ENCODE measurements around the gene EMILIN1. TPM values are rescaled to one million over a fixed set of nuclear protein-coding genes. Genes with fewer than 3 reads are reported as not detected.

Gene EMILIN1
- total RNA-seq, 4 donors from 2014 or later: 7.9 to 32.2 (median 13.3) TPM

- Histone ChIP-seq H3K27me3 (no peaks in the 10 kb centered on the region), H3K36me3 (peaks cover 0 to 1% (median 0%) of the 10 kb centered on the region in 3 donors), H3K4me3 (no peak overlapping the region), H3K9me3 (no peaks in the 10 kb centered on the region), H3K4me1 (peaks cover 0 to 13% (median 2%) of the 10 kb centered on the region in 4 donors), H3K27ac (no peak overlapping the region)
- TF ChIP-seq POLR2A (IDR thresholded peaks at IDR 0.05): no peak
- TF ChIP-seq, protein P1, sequence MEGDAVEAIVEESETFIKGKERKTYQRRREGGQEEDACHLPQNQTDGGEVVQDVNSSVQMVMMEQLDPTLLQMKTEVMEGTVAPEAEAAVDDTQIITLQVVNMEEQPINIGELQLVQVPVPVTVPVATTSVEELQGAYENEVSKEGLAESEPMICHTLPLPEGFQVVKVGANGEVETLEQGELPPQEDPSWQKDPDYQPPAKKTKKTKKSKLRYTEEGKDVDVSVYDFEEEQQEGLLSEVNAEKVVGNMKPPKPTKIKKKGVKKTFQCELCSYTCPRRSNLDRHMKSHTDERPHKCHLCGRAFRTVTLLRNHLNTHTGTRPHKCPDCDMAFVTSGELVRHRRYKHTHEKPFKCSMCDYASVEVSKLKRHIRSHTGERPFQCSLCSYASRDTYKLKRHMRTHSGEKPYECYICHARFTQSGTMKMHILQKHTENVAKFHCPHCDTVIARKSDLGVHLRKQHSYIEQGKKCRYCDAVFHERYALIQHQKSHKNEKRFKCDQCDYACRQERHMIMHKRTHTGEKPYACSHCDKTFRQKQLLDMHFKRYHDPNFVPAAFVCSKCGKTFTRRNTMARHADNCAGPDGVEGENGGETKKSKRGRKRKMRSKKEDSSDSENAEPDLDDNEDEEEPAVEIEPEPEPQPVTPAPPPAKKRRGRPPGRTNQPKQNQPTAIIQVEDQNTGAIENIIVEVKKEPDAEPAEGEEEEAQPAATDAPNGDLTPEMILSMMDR (IDR thresholded peaks at IDR 0.05): no peak
- DNase-seq: no peak
Observed at GRCh38 chr2:27125104-27125503, 46.7 kb downstream of the EMILIN1 start.

DNA sequence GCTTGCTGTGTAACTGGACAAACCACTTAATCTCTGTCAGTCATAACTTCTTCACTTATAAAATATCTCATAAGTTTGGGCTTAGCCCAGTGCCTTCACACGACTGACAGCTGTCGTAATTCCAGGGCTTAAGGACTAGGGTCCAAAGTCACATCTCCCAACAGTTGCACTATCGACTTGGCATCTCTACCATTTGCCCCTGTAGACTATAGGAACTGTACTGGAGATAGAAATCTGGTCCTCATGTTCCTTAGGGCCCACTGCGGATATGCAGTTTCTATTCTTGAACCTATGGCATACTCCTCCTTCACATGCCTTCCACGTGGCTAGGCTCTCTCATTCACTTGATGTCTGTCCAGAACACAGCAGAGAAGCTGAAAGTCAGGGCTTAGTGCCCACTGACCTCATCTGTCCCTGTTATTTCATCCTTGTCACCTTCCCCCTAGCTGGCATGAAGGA lies 47.9 kb downstream of the EMILIN1 start:
- H3K27ac ChIP-seq: no peak overlapping the region
- no peak overlapping the region for H3K4me3 ChIP-seq
- H3K36me3 ChIP-seq: peaks cover 0 to 12% (median 0%) of the 10 kb centered on the region in 3 donors
- TF ChIP-seq, protein P1 (IDR thresholded peaks at IDR 0.05): no peak
- no peak for TF ChIP-seq POLR2A (IDR thresholded peaks at IDR 0.05)
- no peaks in the 10 kb centered on the region for H3K27me3 ChIP-seq
- H3K9me3 ChIP-seq: no peaks in the 10 kb centered on the region
- no peak for DNase-seq
- H3K4me1 ChIP-seq: peaks cover 0 to 13% (median 2%) of the 10 kb centered on the region in 4 donors

DNA sequence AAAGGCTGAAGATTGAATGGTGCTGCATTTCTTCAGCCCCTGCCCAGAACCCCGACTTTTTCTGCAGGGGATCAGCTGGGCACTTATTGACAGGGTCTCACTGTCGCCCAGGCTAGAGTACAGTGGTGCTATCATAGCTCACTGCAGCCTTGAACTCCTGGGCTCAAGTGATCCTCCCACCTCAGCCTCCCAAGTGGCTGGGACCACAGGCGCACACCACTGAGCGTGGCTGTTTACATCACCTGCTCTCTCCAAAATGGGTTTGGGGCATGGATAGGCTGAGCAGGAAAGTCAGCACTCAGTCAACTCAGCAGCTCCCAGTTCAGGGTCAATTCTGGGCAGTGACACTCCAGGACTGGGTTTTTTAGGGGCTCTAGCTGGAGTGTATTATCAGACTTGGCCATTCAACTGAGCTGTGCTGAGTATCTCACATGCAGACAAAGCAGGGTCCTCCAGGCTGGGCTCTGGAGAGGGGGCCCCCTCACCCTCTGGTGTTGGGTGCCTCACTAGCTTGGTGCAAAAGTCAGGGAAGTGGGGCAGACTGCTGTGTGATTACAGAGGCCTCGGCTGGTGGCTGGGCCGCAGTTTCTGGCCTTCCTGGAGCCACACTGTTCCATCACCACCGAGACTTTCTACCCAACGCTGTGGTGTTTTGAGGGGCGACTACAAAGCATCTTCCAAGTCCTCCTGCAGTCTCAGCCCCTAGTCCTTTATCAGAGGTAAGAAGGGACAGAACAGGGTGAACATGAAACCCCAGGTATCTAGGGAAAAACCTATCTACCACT lies 49.7 kb downstream of the EMILIN1 start:
- DNase-seq: no peak
- H3K36me3 ChIP-seq: peaks cover 0 to 26% (median 0%) of the 10 kb centered on the region in 3 donors
- H3K27me3 ChIP-seq: no peaks in the 10 kb centered on the region
- no peaks in the 10 kb centered on the region for H3K9me3 ChIP-seq
- no peak overlapping the region for H3K27ac ChIP-seq
- peaks cover 0 to 15% (median 2%) of the 10 kb centered on the region in 4 donors for H3K4me1 ChIP-seq
- TF ChIP-seq, protein P1 (IDR thresholded peaks at IDR 0.05): no peak
- no peak for TF ChIP-seq POLR2A (IDR thresholded peaks at IDR 0.05)
- H3K4me3 ChIP-seq: no peak overlapping the region

DNA sequence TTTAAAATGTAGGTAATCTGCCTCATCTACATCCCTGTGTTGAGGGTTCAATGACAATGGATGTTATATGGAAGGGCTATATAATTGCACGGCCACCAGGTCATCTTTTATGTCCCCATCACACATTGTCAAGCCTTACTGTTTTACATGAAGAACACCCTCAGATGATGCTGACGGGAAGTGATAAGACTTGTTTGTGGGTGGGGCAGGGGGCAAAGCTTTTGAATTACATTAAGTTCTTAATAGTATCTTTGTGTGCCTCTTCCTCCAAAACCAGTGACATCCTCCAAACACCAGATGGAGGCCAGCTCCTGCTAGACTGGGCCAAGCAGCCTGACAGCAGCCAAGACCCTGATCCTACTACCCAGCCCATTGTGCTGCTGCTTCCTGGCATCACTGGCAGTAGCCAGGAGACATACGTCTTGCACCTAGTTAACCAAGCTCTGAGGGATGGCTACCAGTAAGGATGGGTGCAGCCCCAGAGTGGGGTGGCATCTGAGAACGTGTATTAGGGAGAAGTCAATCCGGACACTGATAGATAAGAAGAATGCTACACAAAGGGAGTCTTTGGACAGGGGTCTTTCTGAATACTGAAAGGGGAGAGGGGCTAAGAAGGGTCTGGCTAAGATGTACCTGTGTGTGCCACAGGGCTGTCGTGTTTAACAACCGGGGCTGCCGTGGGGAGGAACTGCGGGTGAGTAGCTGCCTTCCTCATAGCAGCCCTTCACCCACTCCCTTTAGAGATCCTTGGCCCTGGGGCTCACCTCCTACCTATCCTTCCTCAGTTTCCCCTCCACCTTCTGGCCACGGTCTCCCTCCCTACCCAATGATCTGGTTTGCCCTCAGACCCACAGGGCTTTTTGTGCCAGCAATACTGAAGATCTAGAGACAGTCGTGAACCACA lies 50.5 kb downstream of the EMILIN1 start:
- DNase-seq: no peak
- Histone ChIP-seq H3K27ac (no peak overlapping the region), H3K4me3 (no peak overlapping the region), H3K36me3 (peaks cover 0 to 26% (median 0%) of the 10 kb centered on the region in 3 donors), H3K9me3 (no peaks in the 10 kb centered on the region), H3K4me1 (peaks cover 0 to 16% (median 7%) of the 10 kb centered on the region in 4 donors), H3K27me3 (no peaks in the 10 kb centered on the region)
- TF ChIP-seq, protein P1 (IDR thresholded peaks at IDR 0.05): no peak
- no peak for TF ChIP-seq POLR2A (IDR thresholded peaks at IDR 0.05)

- H3K4me3 ChIP-seq: no peak overlapping the region
- TF ChIP-seq, protein P1 (IDR thresholded peaks at IDR 0.05): no peak
- no peak for TF ChIP-seq POLR2A (IDR thresholded peaks at IDR 0.05)
- H3K27me3 ChIP-seq: no peaks in the 10 kb centered on the region
- H3K4me1 ChIP-seq: peaks cover 0 to 13% (median 7%) of the 10 kb centered on the region in 4 donors
- no peak overlapping the region for H3K27ac ChIP-seq
- no peak for DNase-seq
- peaks cover 0 to 26% (median 0%) of the 10 kb centered on the region in 3 donors for H3K36me3 ChIP-seq
- H3K9me3 ChIP-seq: no peaks in the 10 kb centered on the region
Observed at GRCh38 chr2:27130396-27130795, 52.0 kb downstream of the EMILIN1 start.
